ENCODE measurements around the gene GALK1. TPM values are rescaled to one million over a fixed set of nuclear protein-coding genes. Genes with fewer than 3 reads are reported as not detected.

The GALK1 gene
- total and polyA plus RNA-seq, 2 of the 13 experiments (the other 11 are each of a cell fraction or from before 2014, with no cell fraction given): 59.9 to 93.6 TPM

- TF ChIP-seq HOXA3 (CRISPR knock-in tag; IDR thresholded peaks at IDR 0.05) (peak; percentile 94), SNAI1 (CRISPR knock-in tag; IDR thresholded peaks at IDR 0.05; ENCODE audit: borderline replicate concordance) (no peak; the same call in 1 of the 2 replicates), FOXP1 (IDR thresholded peaks at IDR 0.05) (no peak), FOXP1 (CRISPR knock-in tag; IDR thresholded peaks at IDR 0.05) (no peak), HNRNPH1 (optimal IDR thresholded peaks at IDR 0.05; ENCODE audit: low read depth, low read length) (no peak), TEF (CRISPR knock-in tag; IDR thresholded peaks at IDR 0.05) (no peak), ZNF609 (CRISPR knock-in tag; IDR thresholded peaks at IDR 0.05; ENCODE audit: borderline replicate concordance) (no peak), ZNF232 (CRISPR knock-in tag; IDR thresholded peaks at IDR 0.05; ENCODE audit: borderline replicate concordance) (0 out of 2 replicates have a peak, but pooled peaks have one; percentile 61), MAFK (conservative IDR thresholded peaks at IDR 0.05 in 1 of 2, IDR thresholded peaks at IDR 0.05 in 1 of 2; ENCODE audit: low read length in 2 of 2) (no peak), RARG (CRISPR knock-in tag; IDR thresholded peaks at IDR 0.05; ENCODE audit: low read depth) (no peak), ARNTL (CRISPR knock-in tag; IDR thresholded peaks at IDR 0.05) (peak; percentile 96), CCDC6 (CRISPR knock-in tag; IDR thresholded peaks at IDR 0.05) (peak; percentile 90; the same call in 1 of the 2 replicates), TEAD3 (CRISPR knock-in tag; optimal IDR thresholded peaks at IDR 0.05; ENCODE audit: borderline replicate concordance) (no peak), SNAPC2 (CRISPR knock-in tag; IDR thresholded peaks at IDR 0.05) (peak; percentile 86), KLF11 (CRISPR knock-in tag; IDR thresholded peaks at IDR 0.05) (no peak), MBNL3 (CRISPR knock-in tag; conservative IDR thresholded peaks at IDR 0.05) (no peak), XBP1 (CRISPR knock-in tag; IDR thresholded peaks at IDR 0.05) (no peak), XRCC5 (optimal IDR thresholded peaks at IDR 0.05; ENCODE audit: low read length) (peak; percentile 75), FOXO1 (CRISPR knock-in tag; IDR thresholded peaks at IDR 0.05) (peak; percentile 41; the same call in 1 of the 2 replicates), THAP11 (CRISPR knock-in tag; IDR thresholded peaks at IDR 0.05) (peak; percentile 57), ZNF569 (CRISPR knock-in tag; IDR thresholded peaks at IDR 0.05; ENCODE audit: borderline replicate concordance) (no peak), ZNF430 (CRISPR knock-in tag; IDR thresholded peaks at IDR 0.05) (peak; percentile 28; the same call in 1 of the 2 replicates), CERS6 (CRISPR knock-in tag; IDR thresholded peaks at IDR 0.05) (no peak), MNT (IDR thresholded peaks at IDR 0.05) (no peak)
Observed at GRCh38 chr17:75753514-75754377, 11.2 kb downstream of the GALK1 start (continued).

Data from HepG2 (cell line).